ENCODE data around the gene RBP4.

Gene RBP4

GRCh38 chr10:93601146-93601773 lies at the start of gene RBP4:
RBP4 (minus strand) TSS chr10:93601235; CDS start chr10:93601028, 207 bp downstream.
- DNase-seq (ENCODE audit: low spot score), result peak; percentile 24

DNA sequence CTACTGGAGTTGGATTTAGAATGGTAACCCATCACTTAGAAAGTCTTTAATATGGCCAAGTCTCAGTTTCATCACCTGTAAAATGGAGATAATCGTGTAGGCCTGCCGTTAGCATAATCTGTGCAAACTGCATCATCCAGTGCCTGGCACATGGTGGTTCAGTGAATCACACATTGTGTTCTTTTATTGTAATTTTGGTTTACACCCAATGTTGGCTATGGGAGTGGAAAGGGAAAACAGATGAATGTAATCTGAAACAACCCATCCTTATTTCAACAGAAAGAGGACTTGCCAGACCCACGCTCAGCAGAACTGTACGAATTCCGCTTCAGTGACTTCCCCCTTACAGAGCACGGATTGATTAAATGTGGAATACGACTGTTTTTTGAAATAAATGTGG lies 38.8 kb upstream of the RBP4 start:
- no peak for DNase-seq (ENCODE audit: low spot score)

DNA sequence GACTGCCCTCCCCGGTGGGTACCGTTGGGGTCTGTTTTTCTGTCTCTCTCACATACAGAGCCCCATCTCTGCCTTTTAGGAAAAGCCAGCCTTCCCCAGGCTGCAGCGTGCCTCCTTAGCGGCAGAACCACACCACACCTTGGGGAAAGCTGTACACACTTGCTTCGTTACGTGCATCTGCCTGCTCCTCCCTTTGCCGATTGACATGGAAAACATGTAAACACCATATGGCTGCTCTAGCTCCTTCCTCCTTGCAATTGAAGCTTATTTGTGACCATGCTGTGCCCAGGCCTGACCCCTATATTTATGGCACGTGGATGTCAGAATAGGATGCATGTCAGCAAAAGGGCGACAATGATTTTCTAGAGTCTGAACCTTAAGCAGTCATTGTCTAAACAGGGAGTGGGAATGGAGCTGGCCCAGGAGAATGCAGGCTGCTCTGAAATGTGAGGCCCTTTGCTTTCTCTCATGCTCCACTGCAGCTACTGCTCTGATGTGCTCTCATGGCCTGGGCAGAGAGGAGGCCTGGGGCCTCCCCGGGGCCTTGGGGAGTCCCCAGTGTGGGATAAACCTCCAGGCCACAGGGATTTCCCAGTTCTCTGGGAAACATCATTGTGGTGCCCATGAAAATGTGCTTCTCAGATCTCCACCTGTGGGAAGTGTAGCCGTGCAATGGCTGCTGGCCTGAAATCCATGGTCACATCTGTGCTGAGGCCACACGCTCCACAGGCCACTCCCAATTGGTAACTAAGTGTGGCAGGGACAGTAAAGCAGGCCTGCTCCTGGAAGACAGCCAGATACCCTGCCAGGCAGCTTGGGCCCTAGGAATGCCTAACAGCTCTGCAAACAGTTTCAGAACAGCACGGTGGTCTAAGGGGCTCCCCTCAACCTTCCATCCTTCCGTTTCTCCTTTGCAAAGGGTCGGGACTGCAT lies 29.9 kb upstream of the RBP4 start:
- no peak for DNase-seq (ENCODE audit: low spot score)

DNA sequence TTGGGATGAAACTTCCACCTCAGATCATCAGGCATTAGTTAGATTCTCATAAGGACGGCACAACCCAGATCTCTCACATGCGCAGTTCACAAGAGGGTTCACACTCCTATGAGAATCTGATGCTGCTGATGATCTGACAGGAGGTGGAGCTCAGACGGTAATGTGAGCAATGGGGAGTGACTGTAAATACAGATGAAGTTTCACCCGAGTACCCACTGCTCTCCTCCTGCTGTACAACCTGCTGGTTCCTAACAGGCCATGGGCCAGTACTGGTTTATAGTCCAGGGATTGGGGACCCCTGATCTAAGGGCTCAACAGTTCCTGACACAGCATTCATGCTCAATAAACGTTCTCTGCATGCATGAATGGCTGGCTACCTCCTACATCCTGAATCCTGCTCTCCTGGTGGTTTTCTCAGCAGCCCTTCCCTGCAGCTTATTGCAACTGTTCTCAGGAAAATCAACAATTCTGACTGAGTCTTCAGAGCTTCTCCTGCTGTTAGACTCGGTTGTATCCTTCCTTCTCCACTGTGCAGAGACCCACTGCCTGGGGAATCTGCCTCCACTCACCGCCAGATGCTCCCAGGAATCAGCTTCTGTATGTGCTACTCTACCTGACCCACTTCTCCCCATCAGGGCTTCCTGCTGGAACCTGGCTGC lies 28.7 kb upstream of the RBP4 start:
- DNase-seq (ENCODE audit: low spot score), result no peak

- DNase-seq (ENCODE audit: low spot score), result no peak
Measured at GRCh38 chr10:93628858-93629257, 27.8 kb upstream of the RBP4 start.

DNA sequence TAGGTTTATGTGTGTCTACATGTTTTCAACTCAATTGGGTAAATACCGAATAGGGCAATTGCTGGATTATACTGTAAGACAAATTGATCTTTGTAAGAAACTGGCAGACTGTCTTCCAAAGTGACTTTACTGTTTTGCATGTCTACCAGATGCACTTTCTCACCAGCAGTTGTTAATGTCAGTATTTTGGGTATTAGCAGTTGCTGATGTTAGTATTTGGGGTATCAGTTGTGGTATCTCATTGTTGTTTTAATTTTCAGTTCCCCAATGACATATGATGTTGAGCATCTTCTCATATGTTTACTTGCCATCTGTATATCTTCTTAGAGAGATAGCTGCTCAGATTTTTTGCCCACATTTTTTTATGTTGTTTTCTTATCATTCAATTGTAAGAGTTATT lies 21.9 kb upstream of the RBP4 start:
- DNase-seq (ENCODE audit: low spot score), result no peak

- DNase-seq (ENCODE audit: low spot score), result no peak
Measured at GRCh38 chr10:93620925-93621324, 19.9 kb upstream of the RBP4 start.

DNA sequence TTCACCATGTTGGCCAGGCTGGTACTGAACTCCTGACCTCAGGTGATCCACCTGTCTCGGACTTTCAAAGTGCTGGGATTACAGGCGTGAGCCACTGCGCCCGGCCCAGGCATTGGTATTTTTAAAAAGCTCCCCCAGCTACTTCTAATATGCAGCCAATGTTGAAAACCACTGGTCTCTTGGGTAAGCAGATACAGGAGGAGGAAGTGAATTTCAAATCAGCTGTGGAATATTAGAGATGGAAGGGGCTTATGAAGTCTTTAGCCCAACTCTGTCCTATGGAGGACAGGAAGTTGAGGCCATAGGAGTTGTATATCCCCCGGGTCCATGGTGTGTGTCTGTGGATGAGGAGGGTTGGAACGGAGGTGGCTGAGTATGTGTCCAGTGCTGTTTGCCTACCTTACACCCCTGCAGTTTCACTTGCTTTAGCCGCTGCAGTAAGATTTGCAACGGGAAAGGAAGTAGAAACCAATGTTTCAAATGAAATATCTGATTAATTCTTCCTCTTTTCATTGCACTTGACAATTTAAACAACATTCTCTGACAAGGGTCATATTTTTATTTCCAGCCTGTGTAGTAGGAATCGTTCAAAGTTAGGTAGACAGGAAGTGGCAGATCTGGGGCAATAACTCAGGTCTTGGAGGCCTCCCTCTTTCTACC lies 14.7 kb upstream of the RBP4 start:
- no peak for DNase-seq (ENCODE audit: low spot score)

DNA sequence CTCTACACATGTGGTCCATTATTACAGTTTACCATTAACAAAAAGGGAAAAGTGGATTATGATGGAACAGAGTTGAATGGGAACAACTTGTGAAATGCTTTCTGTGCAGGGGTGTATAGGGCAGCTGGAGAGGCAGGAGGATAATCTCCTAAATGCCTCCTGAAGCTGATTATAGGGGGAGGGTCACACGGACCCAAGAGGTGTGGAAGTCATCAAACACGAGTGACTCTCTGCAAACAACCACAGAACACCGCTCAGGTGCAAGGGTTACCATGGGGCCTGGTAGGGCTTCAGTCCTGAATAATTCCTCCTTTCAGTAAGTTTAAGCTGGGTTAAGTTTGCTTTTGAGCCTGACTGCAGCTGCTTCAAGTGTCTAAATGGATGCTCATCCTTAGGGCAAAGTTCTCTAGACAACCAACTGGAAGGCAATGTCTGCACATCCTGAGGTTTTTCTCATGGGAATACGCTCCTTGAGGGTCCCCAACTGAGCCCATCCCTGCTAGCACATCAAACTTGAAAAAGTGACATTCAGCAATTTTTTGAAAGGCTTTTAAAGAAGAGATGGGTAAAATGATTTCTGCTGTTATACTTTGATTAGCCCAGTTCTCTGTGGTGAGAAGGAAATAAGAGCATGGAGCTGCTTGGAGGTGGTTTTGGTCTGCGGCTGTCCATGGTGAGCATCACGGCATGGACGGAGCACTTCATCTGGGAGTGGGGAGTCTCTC lies 13.2 kb upstream of the RBP4 start:
- DNase-seq (ENCODE audit: low spot score), result no peak

DNA sequence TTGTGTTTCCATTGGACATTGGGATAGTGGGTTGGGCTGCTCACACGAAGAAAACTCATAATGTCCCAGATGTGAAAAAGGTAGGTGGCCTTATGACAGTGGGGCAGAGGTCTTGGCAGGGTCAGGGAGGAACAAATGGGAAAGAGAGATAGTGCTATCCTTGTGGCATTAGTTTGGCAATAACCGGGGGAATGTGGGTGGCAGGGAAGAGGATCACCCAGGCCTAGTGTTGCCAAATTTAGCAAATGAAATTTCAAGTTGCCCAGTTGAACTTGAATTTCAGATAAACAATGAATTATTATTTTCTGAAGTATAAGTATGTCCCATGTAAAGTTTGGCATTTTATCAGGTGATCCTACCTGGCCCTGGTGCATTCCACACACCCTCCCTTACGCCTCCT lies 12.1 kb upstream of the RBP4 start:
- DNase-seq (ENCODE audit: low spot score), result no peak

GRCh38 chr10:93612311-93612710 lies 11.3 kb upstream of the RBP4 start, which contains the start of gene PDE6C:
PDE6C (plus strand) TSS chr10:93612537; CDS start chr10:93612726, 189 bp downstream.
- DNase-seq (ENCODE audit: low spot score), result no peak

DNA sequence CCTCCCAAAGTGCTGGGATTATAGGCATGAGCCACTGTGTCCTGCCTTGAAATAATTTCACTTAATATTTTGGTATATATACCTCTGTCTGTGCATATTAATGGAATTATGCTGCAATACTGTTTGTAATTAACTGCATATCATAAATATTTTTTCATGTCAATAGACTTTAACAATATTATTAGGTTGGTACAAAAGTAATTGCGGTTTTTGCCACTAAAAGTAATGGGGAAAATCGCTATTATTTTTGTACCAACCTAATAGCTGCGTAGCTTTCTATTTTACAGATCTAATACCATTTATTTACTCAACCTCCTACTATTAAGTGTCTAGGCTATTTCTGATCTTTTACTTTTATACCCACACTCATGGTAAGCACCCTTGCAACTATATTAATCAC lies 7.4 kb upstream of the RBP4 start:
- DNase-seq (ENCODE audit: low spot score), result no peak

DNA sequence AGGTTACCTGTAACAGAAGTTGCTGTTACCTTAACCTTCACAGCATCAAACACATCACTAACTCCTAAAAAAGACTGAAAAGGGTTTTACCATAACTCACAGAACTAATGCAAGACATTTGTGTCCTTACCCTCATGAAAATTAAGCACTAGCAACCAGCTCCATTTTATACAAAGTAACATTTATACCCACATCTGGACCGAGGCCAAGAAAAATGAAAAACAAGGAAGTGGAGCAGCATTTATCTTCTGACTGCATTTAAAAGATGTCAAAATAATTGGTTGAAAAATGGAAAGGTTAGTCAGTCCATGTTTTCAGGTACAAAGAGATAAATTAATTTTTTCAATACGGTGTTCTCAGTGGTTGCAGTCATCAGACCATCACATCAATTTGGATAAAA lies 3.1 kb upstream of the RBP4 start:
- DNase-seq (ENCODE audit: low spot score), result no peak

DNA sequence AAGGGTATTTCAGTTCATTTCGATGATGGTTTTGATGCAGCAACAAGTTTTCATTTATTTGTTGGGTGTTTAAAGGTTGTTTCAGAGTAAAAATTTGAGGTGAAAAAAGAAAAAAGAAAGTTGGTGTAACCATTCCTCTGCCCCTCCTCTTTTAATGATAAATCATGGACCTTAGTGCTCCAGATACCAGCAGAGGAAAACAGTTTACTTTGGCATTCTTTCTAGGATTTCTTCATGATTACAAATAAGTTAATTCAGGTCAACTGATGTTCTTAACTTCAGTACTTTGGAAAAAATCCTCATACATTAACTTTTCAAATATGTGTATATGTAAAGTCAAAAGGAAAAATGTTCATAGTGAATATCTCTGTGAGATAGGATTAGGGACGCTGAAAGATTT lies 2.0 kb upstream of the RBP4 start:
- DNase-seq (ENCODE audit: low spot score), result no peak

DNA sequence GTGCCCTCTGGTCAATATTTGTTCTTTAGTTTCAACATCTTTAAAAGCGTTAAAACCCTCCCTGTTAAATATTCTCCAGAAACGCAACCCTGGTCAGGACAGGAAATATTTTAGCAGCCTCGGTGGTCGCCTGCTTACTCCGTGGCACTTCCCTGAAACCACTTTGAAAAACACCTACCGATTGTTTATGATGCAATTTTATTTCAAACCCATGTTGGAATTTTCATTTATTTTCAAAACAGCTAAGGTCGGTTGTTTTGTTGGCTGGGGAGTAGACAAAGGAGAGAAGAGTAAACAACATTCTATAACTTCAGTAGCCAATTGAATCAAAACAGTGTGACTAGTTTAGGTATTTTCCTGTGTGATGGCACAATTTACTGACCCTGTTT lies 733 bp upstream of the RBP4 start:
- DNase-seq (ENCODE audit: low spot score), result no peak

DNA sequence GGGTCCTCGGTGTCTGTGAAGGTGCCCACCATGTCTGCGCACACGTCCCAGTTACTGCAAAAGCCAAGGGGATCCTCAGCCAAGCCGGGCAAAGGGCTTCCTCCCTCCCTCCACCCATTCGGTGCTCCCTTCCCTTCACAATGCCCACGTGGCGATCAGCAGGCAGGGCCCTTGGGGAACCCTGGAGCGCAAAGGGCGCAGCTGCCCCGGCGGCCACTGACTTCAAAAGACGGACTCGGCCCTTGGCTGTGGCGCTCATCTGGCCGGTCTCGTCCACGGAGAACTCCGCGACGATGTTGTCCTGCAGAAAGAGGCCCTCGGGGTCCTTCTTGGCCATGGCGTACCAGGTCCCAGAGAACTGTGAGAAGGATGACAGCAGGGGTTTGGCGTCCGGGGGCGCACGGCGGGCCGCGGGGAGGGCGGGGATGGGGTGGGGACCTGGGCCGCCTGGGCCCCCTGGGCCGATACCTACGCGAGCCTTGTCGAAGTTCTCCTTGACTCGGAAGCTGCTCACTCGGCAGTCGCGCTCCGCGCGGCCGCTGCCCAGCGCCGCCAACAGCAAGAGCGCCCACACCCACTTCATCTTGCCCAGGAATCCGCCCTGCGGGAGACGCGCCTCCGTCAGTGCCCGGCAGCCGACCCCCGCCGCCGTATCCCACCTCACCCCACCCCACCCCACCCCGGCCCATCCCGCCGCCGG lies 439 bp downstream of the RBP4 start:
- DNase-seq (ENCODE audit: low spot score), result peak; percentile 44

DNA sequence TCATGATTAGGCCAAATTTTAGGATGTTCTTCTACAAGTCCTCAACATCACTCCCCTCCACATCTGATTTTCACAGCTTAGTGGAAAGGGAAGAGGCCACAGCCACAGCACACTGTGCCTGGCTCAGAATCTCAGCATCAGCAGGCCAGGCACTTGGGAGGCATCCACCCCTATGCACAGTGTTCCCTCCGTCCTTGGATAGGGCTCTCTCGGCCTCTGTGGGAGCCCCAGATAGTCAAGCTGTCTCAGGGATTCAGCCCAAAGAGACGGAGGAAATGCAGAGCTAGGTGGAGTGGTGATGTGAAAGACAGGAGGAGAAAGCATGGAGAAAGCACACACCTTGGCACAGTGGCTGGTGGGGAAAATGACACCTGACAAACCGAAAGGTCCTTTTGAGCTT lies 1.3 kb downstream of the RBP4 start:
- no peak for DNase-seq (ENCODE audit: low spot score)

DNA sequence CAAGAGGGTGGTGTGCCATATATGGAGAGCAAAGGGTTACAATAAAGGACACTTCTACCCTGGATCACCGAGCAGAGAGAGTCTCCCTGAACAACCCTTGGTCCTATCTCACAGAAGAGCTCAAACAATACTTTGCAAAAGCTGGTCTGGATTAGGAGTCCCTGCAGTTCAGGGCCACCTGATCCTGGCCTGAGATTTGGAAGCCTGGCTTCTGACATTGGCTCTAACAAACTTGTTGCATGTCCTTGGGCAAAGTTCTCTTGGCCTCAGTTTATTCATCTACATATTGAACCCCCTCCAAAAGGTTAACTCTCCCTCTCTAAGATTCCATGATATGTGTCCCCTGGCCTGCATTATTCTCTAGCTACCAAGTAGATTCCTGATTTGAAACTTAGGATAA lies 1.7 kb downstream of the RBP4 start:
- no peak for DNase-seq (ENCODE audit: low spot score)

DNA sequence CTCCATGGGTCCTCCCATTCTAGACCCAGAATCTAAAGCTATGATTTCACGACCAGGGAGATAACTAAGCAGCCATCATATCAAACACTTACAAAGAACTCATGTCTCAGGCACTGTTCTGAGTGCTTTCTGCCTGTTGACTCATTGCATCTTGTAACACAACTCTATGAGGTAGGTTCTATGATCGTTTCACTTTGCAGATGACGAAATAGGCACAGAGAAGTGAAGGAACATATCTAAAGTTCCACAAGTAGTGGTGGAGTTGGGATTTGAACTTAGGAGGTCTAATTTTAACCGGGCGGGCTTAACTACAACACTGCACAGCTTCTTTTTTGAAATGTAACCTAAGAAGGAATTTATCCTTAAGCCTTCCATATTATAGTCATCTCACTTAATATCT lies 2.9 kb downstream of the RBP4 start:
- DNase-seq (ENCODE audit: low spot score), result no peak

GRCh38 chr10:93597075-93597599 lies 3.9 kb downstream of the RBP4 start:
- no peak for DNase-seq (ENCODE audit: low spot score)

GRCh38 chr10:93596539-93596938 lies 4.5 kb downstream of the RBP4 start:
- DNase-seq (ENCODE audit: low spot score), result no peak
